NT2/D1 (cell line): ENCODE results near the gene LYPD8.

Source experiments
- DNase-seq: peaks from one replicate; pipeline ENCODE4 v3.0.0-alpha.2; 2011; ENCODE audit warnings: low read depth, low spot score
- H3K27me3 ChIP-seq: 2 replicates; pipeline ENCODE4 v1.6.0; 2011; ENCODE audit warnings: mild to moderate bottlenecking; ENCODE audit not compliant: insufficient read length, insufficient read depth
- H3K36me3 ChIP-seq: 2 replicates; pipeline ENCODE4 v1.6.1; 2011; ENCODE audit warnings: mild to moderate bottlenecking, low read length, mixed read lengths; ENCODE audit not compliant: insufficient read depth, insufficient read length
- H3K4me1 ChIP-seq: 2 replicates; pipeline ENCODE4 v1.5.1; 2011; ENCODE audit not compliant: insufficient read depth, insufficient read length
- H3K4me3 ChIP-seq: 2 replicates; pipeline ENCODE4 v1.5.1; 2011; ENCODE audit warnings: low read depth; ENCODE audit not compliant: insufficient read length
- H3K9ac ChIP-seq: 2 replicates; pipeline ENCODE4 v1.6.0; 2011; ENCODE audit warnings: low read depth; ENCODE audit not compliant: insufficient read length
- H3K9me3 ChIP-seq: 2 replicates; pipeline ENCODE4 v1.5.1; 2011; ENCODE audit warnings: mild to moderate bottlenecking, low read length; ENCODE audit not compliant: insufficient read depth
- SUZ12 ChIP-seq: IDR thresholded peaks from 2 replicates; pipeline ENCODE4 v1.6.1; 2011; ENCODE audit not compliant: insufficient read length, insufficient read depth; ENCODE audit errors: extremely low read depth
- YY1 ChIP-seq: IDR thresholded peaks from 2 replicates; pipeline ENCODE4 v1.6.1; 2011; ENCODE audit not compliant: insufficient read length, insufficient read depth
- ZNF274 ChIP-seq: IDR thresholded peaks from 2 replicates; pipeline ENCODE4 v1.6.1; 2011; ENCODE audit warnings: mild to moderate bottlenecking, low read depth, low read length

The LYPD8 gene

DNA sequence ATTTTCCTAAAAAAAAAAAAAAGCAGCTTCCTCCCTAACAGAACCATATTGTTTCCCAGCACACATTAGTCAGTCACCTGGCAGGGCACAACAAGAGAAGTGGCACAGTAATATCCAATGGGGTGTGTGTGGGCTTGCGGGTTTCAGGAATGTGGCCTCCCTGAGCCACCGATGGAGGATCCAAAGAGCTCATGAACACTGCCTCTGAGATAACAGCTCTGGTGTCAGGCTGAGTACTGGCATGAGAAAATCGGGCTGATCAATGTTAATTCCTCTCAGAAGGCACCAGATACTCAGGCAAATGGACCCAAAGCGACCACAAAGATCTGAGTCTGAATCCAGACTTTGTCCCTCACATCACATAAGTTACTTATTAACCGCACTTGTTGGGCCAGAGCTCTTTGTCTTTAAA is 2.2 kb upstream of the LYPD8 start:
- H3K4me1 ChIP-seq = no peaks in the 10 kb centered on the region
- TF ChIP-seq ZNF274 = no peak
- TF ChIP-seq YY1 = no peak
- no peak for TF ChIP-seq SUZ12
- no peaks in the 10 kb centered on the region for H3K27me3 ChIP-seq
- H3K36me3 ChIP-seq = no peaks in the 10 kb centered on the region
- no peak for DNase-seq
- peaks cover 11% of the 10 kb centered on the region; the same call in 1 of the 2 replicates for H3K9me3 ChIP-seq
- no peak overlapping the region for H3K4me3 ChIP-seq
- no peak overlapping the region for H3K9ac ChIP-seq

DNA sequence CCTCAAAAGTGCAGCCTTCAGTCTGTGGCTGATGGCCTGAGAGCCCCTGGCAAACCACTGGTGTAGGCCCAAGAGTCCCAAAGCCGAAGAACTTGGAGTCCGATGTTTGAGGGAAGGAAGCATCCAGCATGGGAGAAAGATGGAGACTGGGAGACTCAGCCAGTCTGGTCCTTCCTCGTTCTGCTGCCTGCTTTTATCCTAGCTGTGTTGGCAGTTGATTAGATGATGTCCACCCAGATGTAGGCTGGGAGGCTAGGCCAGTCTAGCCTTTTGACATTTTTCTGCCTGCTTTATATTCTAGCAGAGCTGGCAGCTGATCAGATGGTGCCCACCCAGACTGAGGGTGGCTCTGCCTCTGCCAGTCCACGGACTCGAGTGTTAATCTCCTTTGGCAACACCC is 1.1 kb upstream of the LYPD8 start:
- TF ChIP-seq ZNF274 (no peak), SUZ12 (no peak), YY1 (no peak)
- no peak for DNase-seq
- Histone ChIP-seq H3K9ac (no peak overlapping the region), H3K4me1 (no peaks in the 10 kb centered on the region), H3K4me3 (no peak overlapping the region), H3K27me3 (no peaks in the 10 kb centered on the region), H3K9me3 (peaks cover 12% of the 10 kb centered on the region; the same call in 1 of the 2 replicates), H3K36me3 (no peaks in the 10 kb centered on the region)

DNA sequence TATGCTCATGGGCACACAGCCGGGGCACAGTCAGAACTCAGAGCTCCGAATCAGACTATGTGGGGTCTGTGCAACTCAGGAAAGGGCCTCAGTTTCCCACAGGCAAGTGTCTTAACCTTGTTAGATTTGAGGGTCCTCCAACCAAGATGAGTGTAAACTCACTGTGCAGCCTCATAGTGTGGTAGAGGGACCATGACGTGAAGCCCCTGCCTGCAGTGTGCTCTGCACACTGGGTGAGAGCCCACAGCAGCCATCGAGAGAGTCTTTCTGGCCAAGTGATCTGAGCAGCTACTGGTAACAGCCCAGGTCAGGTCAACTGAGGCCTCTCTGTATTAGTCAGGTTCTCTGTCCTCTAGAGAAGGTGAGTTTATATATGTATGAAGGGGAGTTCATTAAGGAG is 592 bp upstream of the LYPD8 start:
- Histone ChIP-seq H3K9me3 (peaks cover 12% of the 10 kb centered on the region; the same call in 1 of the 2 replicates), H3K4me3 (no peak overlapping the region), H3K9ac (no peak overlapping the region), H3K36me3 (no peaks in the 10 kb centered on the region), H3K27me3 (no peaks in the 10 kb centered on the region), H3K4me1 (no peaks in the 10 kb centered on the region)
- TF ChIP-seq ZNF274 (no peak), YY1 (no peak)
- no peak for DNase-seq

- Histone ChIP-seq H3K9ac (no peak overlapping the region), H3K9me3 (peaks cover 12% of the 10 kb centered on the region; the same call in 1 of the 2 replicates), H3K36me3 (no peaks in the 10 kb centered on the region), H3K4me1 (no peaks in the 10 kb centered on the region), H3K27me3 (no peaks in the 10 kb centered on the region), H3K4me3 (no peak overlapping the region)
- TF ChIP-seq SUZ12 = no peak
- TF ChIP-seq YY1 = no peak
- no peak for TF ChIP-seq ZNF274
- no peak for DNase-seq
Measured at GRCh38 chr1:248753708-248754280, 1.8 kb downstream of the LYPD8 start.

DNA sequence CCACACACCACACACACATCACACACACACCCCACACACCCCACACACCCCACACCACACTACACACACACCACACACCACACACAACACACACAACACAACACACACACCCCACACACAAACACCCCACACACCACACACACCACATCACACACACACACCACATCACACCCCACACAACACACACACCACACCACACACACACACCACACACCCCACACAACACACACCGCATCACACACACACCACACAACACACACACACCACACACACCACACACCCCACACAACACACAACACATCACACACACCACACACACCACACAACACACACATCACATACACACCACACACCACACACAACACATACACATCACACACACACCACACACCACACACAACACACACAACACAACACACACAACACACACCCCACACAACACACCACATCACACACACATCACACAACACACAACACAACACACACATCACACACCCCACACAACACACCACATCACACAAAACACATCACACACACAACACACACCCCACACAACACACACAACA is 2.4 kb downstream of the LYPD8 start:
- DNase-seq = no peak
- Histone ChIP-seq H3K9me3 (peaks cover 12% of the 10 kb centered on the region; the same call in 1 of the 2 replicates), H3K27me3 (no peaks in the 10 kb centered on the region), H3K9ac (no peak overlapping the region), H3K4me3 (no peak overlapping the region), H3K36me3 (no peaks in the 10 kb centered on the region), H3K4me1 (no peaks in the 10 kb centered on the region)
- no peak for TF ChIP-seq YY1
- TF ChIP-seq SUZ12 = no peak
- no peak for TF ChIP-seq ZNF274

- H3K36me3 ChIP-seq = no peaks in the 10 kb centered on the region
- H3K27me3 ChIP-seq = no peaks in the 10 kb centered on the region
- H3K9me3 ChIP-seq = peaks cover 12% of the 10 kb centered on the region; the same call in 1 of the 2 replicates
- no peak for DNase-seq
- no peak overlapping the region for H3K9ac ChIP-seq
- no peak for TF ChIP-seq SUZ12
- no peak for TF ChIP-seq ZNF274
- no peak for TF ChIP-seq YY1
- H3K4me1 ChIP-seq = no peaks in the 10 kb centered on the region
- no peak overlapping the region for H3K4me3 ChIP-seq
Measured at GRCh38 chr1:248752161-248753028, 3.2 kb downstream of the LYPD8 start.

- H3K4me3 ChIP-seq = no peak overlapping the region
- H3K9me3 ChIP-seq = peaks cover 12% of the 10 kb centered on the region; the same call in 1 of the 2 replicates
- no peak for DNase-seq
- H3K9ac ChIP-seq = no peak overlapping the region
- H3K36me3 ChIP-seq = no peaks in the 10 kb centered on the region
- no peak for TF ChIP-seq SUZ12
- TF ChIP-seq ZNF274 = no peak
- TF ChIP-seq YY1 = no peak
- no peaks in the 10 kb centered on the region for H3K27me3 ChIP-seq
- no peaks in the 10 kb centered on the region for H3K4me1 ChIP-seq
Measured at GRCh38 chr1:248751635-248752034, 3.9 kb downstream of the LYPD8 start.
